ENCODE data around the gene LYPD4.
"Not testable (repeated sequence)": the region's sequence is repeated elsewhere in the genome, so short reads cannot be mapped to it uniquely, and the experiment has no call there.

Gene LYPD4

DNA sequence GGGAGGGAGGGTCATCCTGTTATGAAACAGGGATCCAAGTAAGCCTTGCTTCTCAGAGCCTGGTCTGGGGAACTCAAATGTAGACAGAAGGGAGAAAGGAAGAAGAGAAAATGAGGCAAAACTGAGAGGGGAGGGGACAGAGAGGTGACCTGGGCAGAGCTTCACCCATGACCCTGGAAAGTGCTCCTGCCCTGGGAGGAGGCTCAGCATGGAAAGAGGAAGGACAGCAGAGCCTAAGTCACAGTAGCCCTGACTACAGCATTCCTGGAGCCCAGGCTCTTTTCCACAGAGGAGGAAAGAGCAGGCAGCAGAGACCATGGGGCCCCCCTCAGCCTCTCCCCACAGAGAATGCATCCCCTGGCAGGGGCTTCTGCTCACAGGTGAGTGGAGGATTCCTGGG, 48.1 kb downstream of the LYPD4 start, which contains the start of gene CEACAM3:
CEACAM3 (plus strand) TSS at position 226 of the 400 bp plus-strand sequence; CDS start at position 317, 91 bp downstream.
- no peak for DNase-seq

DNA sequence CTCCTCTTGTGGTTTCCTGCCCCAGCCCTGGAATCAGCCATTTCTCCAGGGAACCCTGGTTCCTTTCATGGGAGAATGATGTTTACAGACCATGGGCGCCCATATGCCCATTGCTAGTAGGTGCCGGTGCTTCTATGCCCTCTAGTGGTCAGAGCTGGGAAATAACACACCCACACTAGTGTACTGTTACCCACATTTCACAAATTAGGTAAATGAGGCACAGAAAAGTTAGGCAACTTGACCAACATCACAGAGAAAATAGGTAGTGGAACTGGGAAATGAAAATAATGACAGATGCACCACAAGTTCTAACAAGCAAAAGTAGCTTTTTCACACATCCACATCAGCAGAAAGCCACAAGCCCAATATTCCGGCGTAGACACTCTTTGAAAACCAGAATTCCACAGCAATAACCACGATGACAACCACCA, 49.4 kb downstream of the LYPD4 start:
- peak; percentile 46 to 53 for DNase-seq

DNA sequence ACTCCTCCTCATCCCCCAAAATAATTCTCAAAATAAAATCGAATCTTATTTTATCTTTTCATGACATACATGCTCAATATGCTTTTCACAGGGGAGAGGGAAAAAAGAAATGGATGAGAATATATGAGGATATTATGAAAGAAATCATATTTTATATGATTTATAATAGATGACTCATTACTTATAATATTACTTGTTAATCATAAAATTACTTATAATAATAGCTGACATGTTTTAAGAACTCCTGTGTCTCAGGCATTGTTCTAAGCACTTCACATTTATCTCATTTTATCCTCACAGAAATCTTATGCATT, 51.1 kb downstream of the LYPD4 start:
- DNase-seq: no peak

DNA sequence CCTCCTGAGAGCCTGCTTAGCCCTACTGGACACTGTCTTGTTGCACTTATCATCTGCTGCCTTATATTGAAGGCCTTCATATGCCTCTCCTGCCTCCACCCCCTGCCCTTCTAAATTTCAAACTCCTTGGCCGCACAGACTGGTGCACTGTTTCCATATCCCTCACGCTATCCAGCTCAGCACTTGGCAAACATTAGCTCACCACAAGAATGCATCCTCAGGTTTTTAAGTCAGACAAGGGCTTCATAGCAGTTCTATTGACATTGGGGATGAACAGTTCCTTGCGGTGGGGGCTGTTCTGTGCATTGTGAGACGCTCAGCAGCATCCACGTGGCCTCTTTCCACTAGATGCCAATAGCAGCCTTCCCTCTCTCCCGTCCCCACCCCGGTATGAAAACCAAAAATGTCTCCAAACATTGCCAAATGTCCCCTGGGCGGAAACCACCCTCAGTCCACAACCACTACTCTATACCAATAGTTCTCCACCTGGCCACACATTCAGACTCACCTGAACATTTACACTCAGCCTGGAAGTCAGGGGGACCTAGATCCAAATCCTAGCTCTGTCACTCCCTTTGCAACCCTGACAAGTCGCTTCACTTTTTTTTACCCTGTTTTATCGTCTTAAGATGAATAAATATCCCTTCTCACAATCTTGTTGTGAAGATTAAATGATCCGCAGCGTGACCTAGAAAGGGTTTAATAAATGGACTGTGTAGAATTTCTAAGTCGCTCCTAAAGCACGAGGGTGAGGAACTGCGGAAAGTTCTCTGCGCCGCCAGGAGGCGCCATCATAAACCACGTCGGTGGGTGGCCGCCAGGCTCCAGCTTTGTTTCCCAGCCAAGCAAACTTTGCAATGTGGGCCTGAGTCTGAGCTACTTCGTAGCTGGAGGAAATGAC, 51.7 kb downstream of the LYPD4 start:
- peak; percentile 28 to 52 for DNase-seq

DNA sequence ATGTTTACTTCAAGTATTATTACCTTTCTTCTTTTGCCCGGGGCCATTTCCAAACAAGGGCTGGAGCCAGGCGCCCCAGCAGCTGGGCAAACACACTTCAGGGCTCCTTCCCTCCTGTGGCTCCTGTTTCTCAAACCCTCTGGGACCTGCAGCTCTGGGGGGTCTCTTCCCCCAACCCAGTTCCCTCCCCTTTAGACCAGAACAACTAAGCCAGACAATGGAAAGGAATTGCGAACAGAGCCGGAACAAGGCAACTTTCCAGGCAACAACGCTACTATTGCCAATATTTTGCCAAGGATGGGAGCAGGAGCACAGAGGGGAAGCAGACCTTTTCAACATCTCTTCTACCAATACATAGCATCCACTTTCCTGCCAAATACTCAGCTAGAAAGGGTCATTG, 55.4 kb downstream of the LYPD4 start:
- DNase-seq: not testable (repeated sequence)

DNA sequence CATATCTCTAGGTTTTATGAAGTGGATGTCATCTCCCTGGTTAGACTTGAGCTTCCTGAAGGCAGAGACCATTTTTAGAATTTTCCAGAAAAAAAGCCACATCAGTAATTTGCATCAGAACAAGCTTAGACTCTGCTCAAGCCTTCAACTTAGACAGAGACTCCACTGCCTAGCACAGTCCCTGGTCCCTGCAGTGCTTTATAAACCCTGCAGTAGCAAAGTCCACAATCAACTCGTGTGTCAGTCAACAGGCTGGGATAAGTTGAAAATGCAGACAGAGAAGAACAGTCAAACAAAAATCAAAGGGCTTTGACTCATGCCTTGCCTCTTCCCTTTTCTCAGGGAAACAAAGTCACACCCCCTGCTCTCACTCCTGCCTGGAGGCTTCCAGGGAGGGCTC, 56.0 kb downstream of the LYPD4 start:
- not testable (repeated sequence) for DNase-seq

Data from stimulated activated CD4-positive, alpha-beta T cell treated with anti-CD3 and anti-CD28 coated beads, Interleukin-4, amount 100 ng/mL, for 4 hours (primary cell).